Heart right ventricle (tissue), 16 donors: ENCODE measurements around the gene TRIM73. TPM values are rescaled to one million over a fixed set of nuclear protein-coding genes. Genes with fewer than 3 reads are reported as not detected.
A peak's percentile ranks its signal among the peaks of the same experiment; 100 is the strongest.
"Not testable (repeated sequence)": the region's sequence is repeated elsewhere in the genome, so short reads cannot be mapped to it uniquely, and the experiment has no call there.

Experiments used
- ATAC-seq, 8 donors: fragments of 200-7000 bp; cut with Tn5 transposase; one replicate each; pipeline ENCODE4 v1.9.1; 2020; ENCODE audit warnings: mild to moderate bottlenecking in 8 of 8, moderate library complexity in 8 of 8, moderate number of reproducible peaks in 1 of 8
- DNase-seq, 2 donors: peaks; one replicate each; pipeline ENCODE4 v3.0.0-alpha.2; 2020
- H3K27ac ChIP-seq, 10 donors: fragments of 200-600 bp; sonication (generic) in 2 of 10; one replicate each; pipeline versions ENCODE4 v1.5.0 to v1.8.0; 2020 to 2022; ENCODE audit warnings: mild to moderate bottlenecking in 3 of 10
- H3K27me3 ChIP-seq, 7 donors: fragments of 200-600 bp; one replicate each; pipeline ENCODE4 v1.8.0; 2021 to 2022; ENCODE audit warnings: mild to moderate bottlenecking in 2 of 7
- H3K36me3 ChIP-seq, 9 donors: fragments of 200-600 bp; sonication (generic) in 1 of 9; one replicate each; pipeline versions ENCODE4 v1.5.0 to v1.8.0; 2020 to 2022; ENCODE audit warnings: mild to moderate bottlenecking in 2 of 9
- H3K4me1 ChIP-seq, 9 donors: fragments of 200-600 bp; sonication (generic) in 1 of 9; one replicate each; pipeline versions ENCODE4 v1.5.0 to v1.8.0; 2020 to 2022; ENCODE audit warnings: mild to moderate bottlenecking in 4 of 9
- H3K4me3 ChIP-seq, 10 donors: fragments of 200-600 bp; sonication (generic) in 2 of 10; one replicate each; pipeline versions ENCODE4 v1.5.0 to v1.8.0; 2020 to 2022; ENCODE audit warnings: mild to moderate bottlenecking in 7 of 10, moderate library complexity in 2 of 10
- H3K9me3 ChIP-seq, 11 donors: fragments of 200-600 bp in 10 of 11; sonication (generic) in 2 of 11; one replicate each; pipeline versions ENCODE4 v1.5.0 to v1.8.0; 2013 to 2022; ENCODE audit warnings: mild to moderate bottlenecking in 2 of 11, control low read depth in 1 of 11, moderate library complexity in 1 of 11
- WGBS, 2 donors: extraction: QIAGEN DNeasy Blood & Tissue Kit; methylation state at CpG; one replicate each; pipeline ENCODE4 v1.1.7; 2013; ENCODE audit warnings: inconsistent platforms in 1 of 2; 5-methylcytosine and 5-hydroxymethylcytosine counted together
- intact Hi-C, 10 donors: fragments of 100-400 bp; cut with DNase I; formaldehyde crosslinking; loops; one replicate each; pipeline versions ENCODE4 v1.11.1 to v1.14.2; 2022
- long read RNA-seq, 3 donors: library from polyadenylated mRNA; unstranded; transcript quantifications; one replicate each; pipeline ENCODE4 v2.0.0, GENCODE V29; 2020 to 2021
- polyA plus RNA-seq, 2 donors: library from polyadenylated mRNA; stranded (reverse); fragments of 200-250 nt; gene quantifications; one replicate each; pipeline ENCODE4 v1.2.3, GENCODE V29; 2013
- total RNA-seq, 10 donors: library from RNA; stranded (reverse); fragmentation: NEBNext Ultra II Directional in 3 of 10; extraction: Animal tissue kit (Norgen Biotek cat#: 25700) in 3 of 10; gene quantifications; one replicate each; pipeline versions ENCODE4 v1.2.1 to v1.2.4, GENCODE V29; 2021 to 2023
- donor health status: Arrhythmogenic right ventricular cardiomyopathy.
- donor health status: ischemic (EF 13 %, LVEDD 7.1; RV severe dilation, severe dysfunction).
- donor health status: healthy with polysubstance abuse.
- donor health status: DM: no; HTN: yes; CAD: no.
- donor health status: DM: no; HTN: no; CAD: no.
- donor health status: ischemic (EF 25% LVEDD 6.9; RV normal size, moderate dysfunction).
- donor health status: ischemic (EF 25% LVEDD 5.7; RV mildly dilated, moderate dysfunction).
- donor health status: healthy.
- donor health status: DM: yes; HTN: yes; CAD: no.
- donor health status: Ischemic cardiomyopathy.
- donor health status: ischemic (EF 35%, LVEDD 5.7; RV mildly dilated, moderate dysfunction).
- donor health status: nonischemic (EF 11% LVEDD 7.7; RV severe dilation, severe dysfunction).
- donor health status: DM: yes; HTN: yes; CAD: no.
- donor health status: PGD.
- donor health status: ischemic (EF 29% LVEDD 5.4; RV normal size, mild dysfunction).
- donor health status: nonischemic (EF 23%, LVEDD 6.1; RV moderate dilation, normal function).

Gene TRIM73
- 1 to 10 TPM in 8 of 10 donors, under 1 TPM in 2; 0.90 to 2.2 (median 1.2) TPM for total RNA-seq
- polyA plus RNA-seq: 1 to 10 TPM; 1.1 to 2.6 TPM
- long read RNA-seq, donor 1, partial matches to known transcripts: 0 of 1 reads
- long read RNA-seq, donor 1, other reads (novel, unspliced or antisense): 1 of 1 reads
- long read RNA-seq, donor 2, partial matches to known transcripts: 1 of 3 reads
- long read RNA-seq, donor 2, other reads (novel, unspliced or antisense): 1 of 3 reads
- long read RNA-seq, donor 3, partial matches to known transcripts: 0 of 1 reads
- long read RNA-seq, donor 3, other reads (novel, unspliced or antisense): 1 of 1 reads

DNA sequence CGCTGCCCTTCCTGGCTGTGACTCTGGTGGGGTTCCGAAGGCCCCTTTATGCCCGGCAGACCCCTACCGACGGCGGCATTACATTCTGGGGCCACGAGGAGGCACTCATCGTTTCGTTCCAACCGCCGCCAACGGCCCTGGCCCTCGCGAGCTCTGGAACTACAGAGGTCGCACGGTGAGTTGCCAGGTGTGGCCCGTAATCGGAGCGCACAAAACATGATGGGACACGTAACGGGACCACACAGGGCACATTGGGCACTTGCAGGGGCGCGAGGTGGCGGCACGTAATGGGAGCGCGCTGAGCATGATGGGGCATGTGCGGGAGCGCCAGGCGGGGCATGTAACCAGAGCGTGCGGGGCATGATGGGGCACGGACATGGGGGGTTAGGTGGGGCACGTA, at the start of gene TRIM73:
TSS of gene TRIM73 (plus strand) at position 301 of the 400 bp plus-strand sequence. CDS start 3,305 bp downstream, outside the sequence.
- H3K9me3 ChIP-seq, ATAC-seq, H3K4me3 ChIP-seq, DNase-seq, intact Hi-C loops, H3K36me3 ChIP-seq, H3K27ac ChIP-seq, H3K27me3 ChIP-seq, H3K4me1 ChIP-seq: not testable (repeated sequence)
- WGBS, 2 donors: 15 to 16% methylated on average over 12 to 13 of the region's 34 CpGs

DNA sequence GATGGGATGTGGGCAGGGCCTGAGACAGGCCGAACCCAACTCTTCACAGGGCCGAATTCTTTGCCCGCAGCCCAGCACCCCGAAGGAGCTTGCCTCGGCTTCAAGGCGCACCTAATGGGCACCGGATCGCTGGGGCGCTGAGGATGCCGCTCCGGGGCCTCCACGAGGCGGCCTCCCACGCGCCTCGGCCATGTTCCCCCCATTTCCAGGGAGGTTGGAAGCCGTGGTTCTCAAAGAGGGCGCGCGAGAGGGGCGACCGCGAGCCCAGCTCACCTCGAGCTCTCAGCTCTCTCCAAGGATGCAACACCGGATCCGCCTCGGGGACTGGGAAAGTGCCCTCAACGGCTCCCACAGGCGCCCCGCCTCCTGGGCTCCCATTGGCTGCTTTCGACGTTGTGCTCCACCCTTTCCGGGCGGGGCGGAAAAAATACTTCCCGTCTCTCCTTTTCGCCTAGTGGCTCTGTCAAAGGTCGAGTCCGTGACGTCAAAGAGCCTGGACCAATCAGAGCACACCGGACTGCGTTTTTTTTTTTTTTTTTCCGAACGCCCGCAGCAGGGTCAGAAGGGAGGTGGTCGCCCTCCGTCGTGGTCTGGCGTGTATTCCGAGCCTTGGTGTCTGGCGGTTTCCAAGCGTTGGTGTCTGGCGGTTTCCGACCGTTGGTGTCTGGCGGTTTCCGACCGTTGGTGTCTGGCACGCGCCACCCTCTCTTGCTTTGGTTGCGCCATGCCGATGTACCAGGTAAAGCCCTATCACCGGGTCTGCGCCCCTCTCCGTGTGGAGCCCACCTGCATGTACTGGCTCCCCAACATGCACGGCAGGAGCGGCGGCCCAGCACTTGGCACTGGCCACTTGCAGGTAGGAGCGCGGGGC, 36.5 kb upstream of the TRIM73 start:
- H3K36me3 ChIP-seq, H3K9me3 ChIP-seq, intact Hi-C loops, H3K27me3 ChIP-seq, H3K4me1 ChIP-seq: not testable (repeated sequence)
- DNase-seq: peak in 1 of 2 donors; percentile 4
- peak; percentile 90 to 94 (median 92) for ATAC-seq
- H3K27ac ChIP-seq: peak overlapping the region in 2 of 10 donors; percentile 62 to 64
- H3K4me3 ChIP-seq: peak overlapping the region in 4 of 10 donors; percentile 27 to 52 (median 36)
- 0 to 3% methylated on average over 7 to 22 of the region's 70 CpGs for WGBS, 2 donors

DNA sequence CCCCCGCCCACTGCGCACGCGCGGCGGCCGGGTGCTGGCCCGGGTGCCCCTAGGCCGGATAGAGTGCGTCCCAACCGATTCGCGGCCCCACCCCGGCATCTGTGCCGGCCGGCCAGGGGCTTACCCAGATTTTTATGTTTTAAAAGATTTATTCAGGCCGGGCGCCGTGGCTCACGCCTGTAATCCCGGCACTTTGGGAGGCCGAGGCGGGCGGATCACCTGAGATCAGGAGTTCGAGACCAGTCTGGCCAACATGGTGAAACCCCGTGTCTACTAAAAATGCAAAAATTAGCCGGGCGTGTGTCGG, 35.9 kb upstream of the TRIM73 start:
- intact Hi-C loops, H3K27me3 ChIP-seq, H3K9me3 ChIP-seq, H3K27ac ChIP-seq, DNase-seq, H3K36me3 ChIP-seq, H3K4me1 ChIP-seq: not testable (repeated sequence)
- WGBS, 2 donors: 0% methylated on average over 8 of the region's 29 CpGs; no CpG with 5 or more reads in 1 of the 2 donors
- peak overlapping the region in 2 of 10 donors; percentile 45 to 52 for H3K4me3 ChIP-seq
- ATAC-seq: peak in 2 of 8 donors; percentile 90 to 91

DNA sequence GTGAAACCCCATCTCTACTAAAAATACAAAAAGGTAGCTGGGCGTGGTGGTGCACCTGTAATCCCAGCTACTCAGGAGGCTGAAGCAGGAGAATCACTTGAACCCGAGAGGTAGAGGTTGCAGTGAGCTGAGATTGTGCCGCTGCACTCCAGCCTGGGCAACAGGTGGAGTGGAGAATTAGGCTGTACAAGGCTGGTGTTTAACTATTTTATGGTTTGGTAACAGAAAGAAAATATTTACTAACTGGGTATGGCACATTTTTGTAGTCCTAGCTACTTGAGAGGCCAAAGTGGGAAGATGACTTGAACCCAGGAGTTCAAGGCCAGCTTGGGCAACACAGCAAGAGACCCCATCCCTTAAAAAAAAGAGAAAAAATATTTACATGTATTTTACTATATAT, 31.4 kb upstream of the TRIM73 start:
- DNase-seq, H3K27ac ChIP-seq, H3K27me3 ChIP-seq, H3K4me1 ChIP-seq, ATAC-seq, intact Hi-C loops, H3K36me3 ChIP-seq, H3K4me3 ChIP-seq, H3K9me3 ChIP-seq: not testable (repeated sequence)
- no CpG with 5 or more reads among the region's 3 CpGs for WGBS, 2 donors

DNA sequence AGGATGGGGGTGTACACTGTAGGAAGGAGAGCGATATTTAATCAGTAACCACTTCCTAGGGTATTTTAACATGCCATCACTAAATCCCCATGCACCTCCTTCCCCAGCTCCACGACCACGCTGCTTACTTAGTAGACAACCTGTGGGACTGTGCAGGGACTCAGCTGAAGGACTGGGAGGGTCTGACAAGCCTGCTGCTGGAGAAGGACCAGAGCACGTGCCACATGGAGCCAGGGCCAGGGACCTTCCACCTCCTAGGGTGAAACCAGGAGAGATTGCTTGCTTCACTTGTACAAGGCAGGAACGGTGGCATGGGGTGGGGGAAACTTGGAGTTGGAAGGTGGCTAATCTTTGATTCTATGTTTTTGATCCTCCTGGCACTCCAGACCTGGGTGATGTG, 28.8 kb upstream of the TRIM73 start:
- DNase-seq, H3K9me3 ChIP-seq, H3K27ac ChIP-seq, H3K4me3 ChIP-seq, H3K36me3 ChIP-seq, intact Hi-C loops, H3K4me1 ChIP-seq, H3K27me3 ChIP-seq: not testable (repeated sequence)
- peak in 1 of 8 donors; percentile 42 for ATAC-seq
- no CpG with 5 or more reads among the region's 5 CpGs for WGBS, 2 donors

DNA sequence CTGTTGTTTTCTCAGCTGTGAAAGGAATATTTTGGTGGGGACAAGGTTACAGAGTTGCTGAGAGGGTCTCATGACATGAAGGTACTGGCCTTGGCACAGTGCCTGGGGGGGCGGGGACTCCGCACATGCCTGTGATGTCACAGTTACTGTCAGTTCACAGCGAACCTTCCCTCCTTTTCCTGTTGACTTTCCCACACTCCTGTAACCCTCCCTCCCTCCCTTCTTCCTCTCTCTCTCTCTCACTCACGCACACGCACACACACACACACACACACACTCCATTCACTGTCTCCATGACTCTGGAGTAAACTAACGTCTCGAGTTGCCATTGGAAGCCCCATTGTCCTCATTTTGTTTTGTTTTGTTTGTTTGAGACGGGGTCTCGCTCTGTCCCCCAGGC, 28.1 kb upstream of the TRIM73 start:
- H3K9me3 ChIP-seq, H3K4me3 ChIP-seq, H3K27ac ChIP-seq, H3K27me3 ChIP-seq, intact Hi-C loops, H3K36me3 ChIP-seq, H3K4me1 ChIP-seq: not testable (repeated sequence)
- no CpG with 5 or more reads among the region's 9 CpGs for WGBS, 2 donors
- DNase-seq: peak in 1 of 2 donors; percentile 5
- ATAC-seq: peak in 4 of 8 donors; percentile 35 to 61 (median 46)

DNA sequence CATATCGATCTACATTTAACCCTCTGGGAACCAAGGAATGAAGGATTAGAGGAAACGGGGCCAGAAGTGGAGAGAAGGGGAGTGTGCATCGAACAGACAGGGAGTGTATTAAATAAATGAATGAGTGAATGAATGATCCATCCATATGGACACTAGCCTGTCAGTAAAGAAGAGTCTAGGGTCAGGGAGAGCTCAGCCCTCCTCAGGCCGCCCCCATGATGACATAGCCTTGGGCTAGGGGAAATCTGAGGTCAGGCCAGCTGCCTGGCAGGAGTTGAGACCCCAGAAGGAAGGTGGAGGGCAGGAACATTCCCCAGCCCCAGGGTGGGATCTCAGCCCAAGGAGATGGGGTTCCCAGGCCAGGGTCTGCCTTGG, 21.3 kb upstream of the TRIM73 start:
- H3K27me3 ChIP-seq, intact Hi-C loops, DNase-seq, H3K27ac ChIP-seq, H3K4me1 ChIP-seq, H3K9me3 ChIP-seq, H3K36me3 ChIP-seq, H3K4me3 ChIP-seq: not testable (repeated sequence)
- WGBS, 2 donors: no CpG with 5 or more reads among the region's 4 CpGs
- ATAC-seq: peak in 5 of 8 donors; percentile 11 to 46 (median 26)

DNA sequence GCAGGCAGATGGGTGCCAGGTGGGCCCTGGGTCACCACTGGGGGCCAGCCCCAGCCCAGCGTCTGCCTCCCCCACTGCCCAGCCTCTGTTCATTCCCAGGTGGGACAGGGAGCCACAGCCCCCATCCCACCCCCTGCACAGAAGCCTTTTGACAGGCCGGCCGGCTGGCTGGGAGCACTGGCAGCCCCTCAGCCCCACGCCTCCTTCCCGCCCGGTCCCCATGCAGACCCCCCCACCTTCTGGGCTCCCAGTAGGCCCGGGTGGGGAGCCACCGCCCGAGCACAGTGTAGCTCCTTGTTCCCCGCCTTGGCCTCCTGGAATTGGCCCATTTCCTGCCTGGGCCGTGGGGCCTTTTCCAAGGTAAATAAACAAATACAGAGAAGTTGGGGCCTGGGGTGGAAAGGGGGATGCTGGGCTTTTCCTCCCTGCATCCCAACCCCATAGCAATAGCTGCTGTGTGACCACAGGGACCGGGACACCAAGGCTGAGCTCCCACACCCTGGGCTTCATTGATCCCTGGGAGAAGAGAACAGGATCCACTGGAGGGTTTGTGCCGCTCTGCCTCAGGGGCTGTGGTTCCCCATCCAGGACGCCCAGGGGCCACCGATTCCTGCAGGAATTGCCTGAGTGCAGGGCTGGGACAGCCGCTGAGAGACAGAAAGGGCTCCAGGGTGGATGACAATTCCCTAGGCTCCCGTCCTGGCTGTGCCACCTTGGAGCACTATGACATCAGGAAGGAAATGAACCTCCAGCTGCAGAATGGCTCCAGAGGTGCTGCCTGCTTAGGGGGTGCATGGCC, 20.7 kb upstream of the TRIM73 start:
- H3K4me3 ChIP-seq, intact Hi-C loops, H3K27ac ChIP-seq, DNase-seq, H3K27me3 ChIP-seq, H3K9me3 ChIP-seq, H3K4me1 ChIP-seq, H3K36me3 ChIP-seq: not testable (repeated sequence)
- WGBS, 2 donors: no CpG with 5 or more reads among the region's 17 CpGs
- peak; percentile 46 to 80 (median 70) for ATAC-seq

DNA sequence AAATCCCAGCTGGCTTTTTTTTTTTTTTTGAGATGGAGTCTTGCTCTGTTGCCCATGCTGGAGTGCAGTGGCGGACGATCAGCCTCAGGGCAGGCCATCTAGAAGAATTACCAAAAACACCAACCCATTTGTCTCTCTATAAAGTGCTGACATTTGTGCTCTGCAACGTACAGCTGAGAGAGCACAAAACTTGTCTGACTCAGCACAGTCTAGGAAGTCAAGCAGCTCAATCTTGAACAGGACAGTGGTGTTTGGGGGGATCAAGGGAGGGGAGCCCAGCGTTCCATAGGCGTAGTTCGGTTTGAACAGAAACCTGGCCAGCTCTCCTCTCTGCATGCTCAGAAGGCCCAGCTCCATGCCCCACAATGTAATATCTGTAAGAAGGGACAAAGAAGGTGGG, 2.2 kb upstream of the TRIM73 start:
- peak in 4 of 8 donors; percentile 8 to 51 (median 22) for ATAC-seq
- DNase-seq, H3K4me3 ChIP-seq, intact Hi-C loops, H3K27ac ChIP-seq, H3K27me3 ChIP-seq, H3K4me1 ChIP-seq, H3K9me3 ChIP-seq, H3K36me3 ChIP-seq: not testable (repeated sequence)
- no CpG with 5 or more reads among the region's 6 CpGs for WGBS, 2 donors

DNA sequence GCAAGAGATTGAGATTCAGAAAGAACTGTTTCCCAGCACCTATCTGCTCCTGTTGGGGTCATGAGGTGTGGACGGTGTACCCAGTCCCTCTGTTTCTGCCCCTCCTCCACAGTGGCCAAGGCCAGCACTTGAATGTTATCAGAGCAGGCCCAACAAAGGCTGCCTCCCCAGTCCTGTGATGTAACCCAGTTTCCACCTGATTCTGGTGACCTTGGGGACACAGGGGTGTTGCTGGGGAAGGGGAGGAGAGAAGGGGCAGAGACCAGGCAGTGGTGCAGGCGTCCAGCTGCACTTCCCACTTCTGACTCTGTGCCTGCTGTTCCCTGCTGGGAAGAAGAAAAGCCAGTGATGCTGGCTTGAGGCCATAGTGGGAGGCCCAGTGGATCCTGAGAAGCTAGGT, 2.4 kb downstream of the TRIM73 start:
- H3K27ac ChIP-seq, intact Hi-C loops, H3K27me3 ChIP-seq, H3K4me1 ChIP-seq, H3K9me3 ChIP-seq, H3K36me3 ChIP-seq, DNase-seq, H3K4me3 ChIP-seq: not testable (repeated sequence)
- ATAC-seq: peak in 1 of 8 donors; percentile 13
- no CpG with 5 or more reads among the region's 2 CpGs for WGBS, 2 donors
